ENCODE measurements around the gene HRH2. TPM values are rescaled to one million over a fixed set of nuclear protein-coding genes. Genes with fewer than 3 reads are reported as not detected.
A peak's percentile ranks its signal among the peaks of the same experiment; 100 is the strongest.

HRH2 gene
- total RNA-seq, 2 donors from 2014 or later, result 0.78 TPM; not detected in 1

- no peak overlapping the region for H3K27ac ChIP-seq
- H3K4me1 ChIP-seq, result peaks cover 12% of the 10 kb centered on the region
- intact Hi-C loops (cut with DNase I), result no loop called here
- 91 to 95% methylated on average over 5 to 13 of the region's 13 CpGs for WGBS, 2 donors
- no peak for TF ChIP-seq POLR2A (IDR thresholded peaks at IDR 0.05)
- TF ChIP-seq, protein P1, sequence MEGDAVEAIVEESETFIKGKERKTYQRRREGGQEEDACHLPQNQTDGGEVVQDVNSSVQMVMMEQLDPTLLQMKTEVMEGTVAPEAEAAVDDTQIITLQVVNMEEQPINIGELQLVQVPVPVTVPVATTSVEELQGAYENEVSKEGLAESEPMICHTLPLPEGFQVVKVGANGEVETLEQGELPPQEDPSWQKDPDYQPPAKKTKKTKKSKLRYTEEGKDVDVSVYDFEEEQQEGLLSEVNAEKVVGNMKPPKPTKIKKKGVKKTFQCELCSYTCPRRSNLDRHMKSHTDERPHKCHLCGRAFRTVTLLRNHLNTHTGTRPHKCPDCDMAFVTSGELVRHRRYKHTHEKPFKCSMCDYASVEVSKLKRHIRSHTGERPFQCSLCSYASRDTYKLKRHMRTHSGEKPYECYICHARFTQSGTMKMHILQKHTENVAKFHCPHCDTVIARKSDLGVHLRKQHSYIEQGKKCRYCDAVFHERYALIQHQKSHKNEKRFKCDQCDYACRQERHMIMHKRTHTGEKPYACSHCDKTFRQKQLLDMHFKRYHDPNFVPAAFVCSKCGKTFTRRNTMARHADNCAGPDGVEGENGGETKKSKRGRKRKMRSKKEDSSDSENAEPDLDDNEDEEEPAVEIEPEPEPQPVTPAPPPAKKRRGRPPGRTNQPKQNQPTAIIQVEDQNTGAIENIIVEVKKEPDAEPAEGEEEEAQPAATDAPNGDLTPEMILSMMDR (IDR thresholded peaks at IDR 0.05), result no peak
- H3K9me3 ChIP-seq, result no peaks in the 10 kb centered on the region
- DNase-seq (no peak), ATAC-seq (no peak)
- H3K4me3 ChIP-seq, result no peak overlapping the region
- H3K36me3 ChIP-seq (replicated peaks in 1 of 2; ENCODE audit: insufficient read depth in 1 of 2, low read depth in 2 of 2), result no peaks in the 10 kb centered on the region
- peaks cover 0 to 7% of the 10 kb centered on the region in 2 donors for H3K27me3 ChIP-seq
These were observed 26.1 kb downstream of the HRH2 start for GRCh38 chr5:175683921-175684320.

- H3K27ac ChIP-seq, result no peak overlapping the region
- TF ChIP-seq, protein P1 (IDR thresholded peaks at IDR 0.05), result no peak
- TF ChIP-seq POLR2A (IDR thresholded peaks at IDR 0.05), result no peak
- ATAC-seq, result no peak
- peaks cover 0 to 7% of the 10 kb centered on the region in 2 donors for H3K27me3 ChIP-seq
- no peak for DNase-seq
- no peaks in the 10 kb centered on the region for H3K36me3 ChIP-seq (replicated peaks in 1 of 2; ENCODE audit: insufficient read depth in 1 of 2, low read depth in 2 of 2)
- 85 to 95% methylated on average over 5 of the region's 5 CpGs for WGBS, 2 donors
- no peak overlapping the region for H3K4me3 ChIP-seq
- peaks cover 12% of the 10 kb centered on the region for H3K4me1 ChIP-seq
- no peaks in the 10 kb centered on the region for H3K9me3 ChIP-seq
- intact Hi-C loops (cut with DNase I), result no loop called here
These were observed 27.1 kb downstream of the HRH2 start for GRCh38 chr5:175684931-175685330.

GRCh38 chr5:175685701-175686350 lies 28.0 kb downstream of the HRH2 start:
- peaks cover 12% of the 10 kb centered on the region for H3K4me1 ChIP-seq
- no peak for TF ChIP-seq POLR2A (IDR thresholded peaks at IDR 0.05)
- TF ChIP-seq, protein P1 (IDR thresholded peaks at IDR 0.05), result no peak
- ATAC-seq (no peak), DNase-seq (no peak)
- no peak overlapping the region for H3K27ac ChIP-seq
- no peaks in the 10 kb centered on the region for H3K36me3 ChIP-seq (replicated peaks in 1 of 2; ENCODE audit: insufficient read depth in 1 of 2, low read depth in 2 of 2)
- H3K9me3 ChIP-seq, result no peaks in the 10 kb centered on the region
- peaks cover 0 to 6% of the 10 kb centered on the region in 2 donors for H3K27me3 ChIP-seq
- H3K4me3 ChIP-seq, result no peak overlapping the region
- WGBS, 2 donors, result 85 to 87% methylated on average over 11 to 12 of the region's 12 CpGs
- intact Hi-C loops (cut with DNase I), result no loop called here

DNA sequence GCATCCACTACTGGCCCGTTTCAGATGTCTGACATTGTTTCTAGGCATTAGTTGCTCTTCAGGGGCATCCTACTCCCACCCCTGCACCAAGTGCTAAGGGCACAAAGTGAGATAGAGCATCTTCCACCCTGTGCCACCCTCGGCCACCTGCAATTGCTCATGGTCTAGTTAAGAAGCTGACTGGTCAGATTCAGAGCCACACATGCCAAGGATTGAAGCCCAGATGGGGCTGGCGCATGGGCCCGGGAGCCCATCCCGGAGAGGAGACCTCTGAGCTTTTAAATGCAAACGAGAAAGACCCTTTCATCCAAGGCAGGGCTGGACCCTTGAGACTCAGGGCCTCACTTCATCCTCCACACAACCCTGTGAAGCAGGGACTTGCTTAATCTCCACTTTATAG lies 28.5 kb downstream of the HRH2 start:
- no peak for TF ChIP-seq POLR2A (IDR thresholded peaks at IDR 0.05)
- TF ChIP-seq, protein P1 (IDR thresholded peaks at IDR 0.05), result no peak
- Histone ChIP-seq H3K4me1 (peaks cover 12% of the 10 kb centered on the region), H3K9me3 (no peaks in the 10 kb centered on the region), H3K4me3 (no peak overlapping the region), H3K27ac (no peak overlapping the region), H3K36me3 (replicated peaks in 1 of 2; ENCODE audit: insufficient read depth in 1 of 2, low read depth in 2 of 2) (no peaks in the 10 kb centered on the region), H3K27me3 (peaks cover 0 to under 1% of the 10 kb centered on the region in 2 donors)
- intact Hi-C loops (cut with DNase I), result no loop called here
- 85 to 91% methylated on average over 3 to 6 of the region's 6 CpGs for WGBS, 2 donors
- DNase-seq, result no peak
- no peak for ATAC-seq

DNA sequence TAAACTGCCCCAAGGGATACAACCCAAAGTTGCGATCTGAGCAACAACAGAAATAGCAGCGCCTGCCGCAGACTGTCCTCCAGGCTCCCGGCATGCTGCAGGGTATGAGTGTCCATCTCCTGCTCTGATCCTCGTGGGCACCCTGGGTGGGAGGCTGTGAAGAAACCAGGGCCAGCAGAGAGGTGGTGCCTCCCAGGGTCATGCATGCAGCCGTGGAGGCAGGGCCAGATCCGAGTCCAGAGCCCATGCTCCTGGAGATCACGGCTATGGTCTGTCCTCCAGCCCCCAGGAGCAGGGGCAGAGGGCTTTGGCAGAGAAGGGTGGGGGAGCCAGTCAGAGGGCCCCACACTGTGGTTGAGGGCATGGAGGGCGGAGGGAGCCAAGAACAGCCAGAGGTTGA lies 29.0 kb downstream of the HRH2 start:
- WGBS, 2 donors, result 65 to 67% methylated on average over 8 of the region's 9 CpGs
- Histone ChIP-seq H3K27me3 (no peaks in the 10 kb centered on the region), H3K27ac (no peak overlapping the region), H3K4me1 (peaks cover 12% of the 10 kb centered on the region), H3K36me3 (replicated peaks in 1 of 2; ENCODE audit: insufficient read depth in 1 of 2, low read depth in 2 of 2) (no peaks in the 10 kb centered on the region), H3K4me3 (no peak overlapping the region), H3K9me3 (no peaks in the 10 kb centered on the region)
- ATAC-seq (peak; percentile 19), DNase-seq (no peak)
- intact Hi-C loops (cut with DNase I), result no loop called here
- TF ChIP-seq, protein P1 (IDR thresholded peaks at IDR 0.05), result no peak
- no peak for TF ChIP-seq POLR2A (IDR thresholded peaks at IDR 0.05)

Data from body of pancreas (tissue), 4 donors.